H1 (cell line): Measurements from ENCODE around the gene CST7. TPM values are rescaled to one million over a fixed set of nuclear protein-coding genes. Genes with fewer than 3 reads are reported as not detected.

Experiments
- ASH2L ChIP-seq: fragments of 200-600, 300-600 bp; sonication (generic); IDR thresholded peaks from one replicate; pipeline ENCODE4 v1.7.1; 2017; ENCODE audit warnings: low read length
- RFX5 ChIP-seq: IDR thresholded peaks from 2 replicates; pipeline ENCODE4 v1.6.1; 2011; ENCODE audit warnings: low read depth, low read length, improper control_type of control experiment, borderline replicate concordance
- TAF7 ChIP-seq: optimal IDR thresholded peaks from 2 replicates; pipeline ENCODE3; 2011; ENCODE audit warnings: low read depth, mild to moderate bottlenecking, inconsistent platforms, low read length, moderate library complexity, borderline replicate concordance
- polyA plus RNA-seq, 7 experiments: library from polyadenylated mRNA; depleted of rRNA in 3 of 7; stranded (reverse) in 5 of 7; unstranded in 2 of 7; fragments of >200 nt in 5 of 7; fragments of 200-250 nt in 2 of 7; gene quantifications; 1 replicate in 5 of 7; 2 replicates in 1 of 7; 4 replicates in 1 of 7; pipeline versions ENCODE4 v1.2.1 to v1.2.3, GENCODE V29; 2011 to 2013; ENCODE audit warnings: missing spikeins in 2 of 7, mixed read lengths in 2 of 7
- total RNA-seq: library from RNA; stranded (reverse); fragmentation: NEBNext Ultra II Directional; extraction: Animal tissue kit (Norgen Biotek cat#: 25700); gene quantifications from 2 replicates; pipeline ENCODE4 v1.2.1, GENCODE V29; 2021

The CST7 gene
- total and polyA plus RNA-seq, 2 of the 8 experiments (the other 6 are each of a cell fraction or from before 2014, with no cell fraction given), result not detected

- TF ChIP-seq ASH2L (no peak), TAF7 (no peak), RFX5 (no peak)
These were observed 36.0 kb downstream of the CST7 start (continued) for GRCh38 chr20:24984961-24985640.
